ENCODE data around the gene PPP1R11.

Gene PPP1R11

GRCh38 chr6:30071081-30071818 is 4.3 kb downstream of the PPP1R11 start:
- no peak for TF ChIP-seq CTCF (IDR thresholded peaks at IDR 0.05; ENCODE audit: low read depth, low read length)
- peak overlapping the region; percentile 6 to 33 for H3K4me3 ChIP-seq (replicated peaks in 1 of 2; ENCODE audit: low read depth in 2 of 2, low read length in 2 of 2)
- peak; percentile 48 for DNase-seq (ENCODE audit: low read depth in 2 of 2)

- H3K4me3 ChIP-seq (replicated peaks in 1 of 2; ENCODE audit: low read depth in 2 of 2, low read length in 2 of 2): no peak overlapping the region
- no peak for DNase-seq (ENCODE audit: low read depth in 2 of 2)
- TF ChIP-seq CTCF (IDR thresholded peaks at IDR 0.05; ENCODE audit: low read depth, low read length): no peak
Measured at GRCh38 chr6:30071858-30072257, 4.9 kb downstream of the PPP1R11 start.

- no peak for DNase-seq (ENCODE audit: low read depth in 2 of 2)
- TF ChIP-seq CTCF (IDR thresholded peaks at IDR 0.05; ENCODE audit: low read depth, low read length): no peak
- no peak overlapping the region for H3K4me3 ChIP-seq (replicated peaks in 1 of 2; ENCODE audit: low read depth in 2 of 2, low read length in 2 of 2)
Measured at GRCh38 chr6:30073489-30074235, 6.7 kb downstream of the PPP1R11 start.

GRCh38 chr6:30074331-30075093 is 7.5 kb downstream of the PPP1R11 start:
- peak overlapping the region in 1 of 2 donors; percentile 8 for H3K4me3 ChIP-seq (replicated peaks in 1 of 2; ENCODE audit: low read depth in 2 of 2, low read length in 2 of 2)
- no peak for DNase-seq (ENCODE audit: low read depth in 2 of 2)
- TF ChIP-seq CTCF (IDR thresholded peaks at IDR 0.05; ENCODE audit: low read depth, low read length): no peak

- DNase-seq (ENCODE audit: low read depth in 2 of 2): no peak
- TF ChIP-seq CTCF (IDR thresholded peaks at IDR 0.05; ENCODE audit: low read depth, low read length): no peak
- peak within 1 kb of the TSS in 1 of 2 donors; percentile 8 for H3K4me3 ChIP-seq (replicated peaks in 1 of 2; ENCODE audit: low read depth in 2 of 2, low read length in 2 of 2)
Measured at GRCh38 chr6:30075094-30075789, 8.2 kb downstream of the PPP1R11 start, which contains the start of gene RNF39. TSS of gene RNF39 (minus strand) at chr6:30075769. CDS start at chr6:30075585, 184 bp downstream.

Measured in cardiac fibroblast (primary cell).